OCI-LY1 (cell line): ENCODE data around the gene ICAM5.

Experiments
- H2AFZ ChIP-seq: fragments of 200-600 bp; sonication (generic), shearing (Covaris generic); 2 replicates; pipeline ENCODE4 v1.6.0; 2014; ENCODE audit warnings: antibody characterized with exemption, mild to moderate bottlenecking, low read length
- H3F3A ChIP-seq: fragments of 200-600 bp; sonication (generic), shearing (Covaris generic); 2 replicates; pipeline ENCODE4 v1.6.0; 2014; ENCODE audit warnings: mild to moderate bottlenecking, antibody characterized with exemption, low read length, moderate library complexity; ENCODE audit not compliant: insufficient read depth
- H3K27ac ChIP-seq: fragments of 200-600 bp; sonication (generic); 2 replicates; pipeline ENCODE4 v1.5.1; 2014; ENCODE audit warnings: low read length, mixed run types, mild to moderate bottlenecking, low read depth; ENCODE audit not compliant: poor library complexity, severe bottlenecking
- H3K27me3 ChIP-seq: fragments of 200-600 bp; sonication (generic); 2 replicates; pipeline ENCODE4 v1.6.0; 2014; ENCODE audit warnings: antibody characterized with exemption, mild to moderate bottlenecking, low read length, moderate library complexity; ENCODE audit not compliant: insufficient read depth
- H3K36me3 ChIP-seq: fragments of 200-600 bp; sonication (generic); 2 replicates; pipeline ENCODE4 v1.6.1; 2014; ENCODE audit warnings: mild to moderate bottlenecking, antibody characterized with exemption, low read length, moderate library complexity, mixed read lengths; ENCODE audit not compliant: insufficient read depth
- H3K4me1 ChIP-seq: fragments of 200-600 bp; sonication (generic); 2 replicates; pipeline ENCODE4 v1.5.1; 2014; ENCODE audit warnings: mild to moderate bottlenecking, low read length, moderate library complexity; ENCODE audit not compliant: insufficient read depth, severe bottlenecking
- H3K4me2 ChIP-seq: fragments of 200-600 bp; sonication (generic), shearing (Covaris generic); 2 replicates; pipeline ENCODE4 v1.6.1; 2014; ENCODE audit warnings: low read length
- H3K4me3 ChIP-seq: fragments of 200-600 bp; sonication (generic); 2 replicates; pipeline ENCODE4 v1.5.1; 2014; ENCODE audit warnings: low read length, low read depth, mild to moderate bottlenecking, mixed read lengths; ENCODE audit not compliant: poor library complexity, severe bottlenecking
- H3K79me2 ChIP-seq: fragments of 200-600 bp; shearing (Covaris generic); 2 replicates; pipeline ENCODE4 v1.6.1; 2016; ENCODE audit warnings: mixed run types, low read length, mixed read lengths; ENCODE audit not compliant: insufficient read depth
- H3K9ac ChIP-seq: fragments of 200-600 bp; sonication (generic), shearing (Covaris generic); 2 replicates; pipeline ENCODE4 v1.6.1; 2014; ENCODE audit warnings: mild to moderate bottlenecking, low read length, mixed read lengths
- H3K9me2 ChIP-seq: fragments of 200-600 bp; sonication (generic), shearing (Covaris generic); 2 replicates; pipeline ENCODE4 v1.6.1; 2014; ENCODE audit warnings: low read depth, mild to moderate bottlenecking, low read length, mixed read lengths
- H3K9me3 ChIP-seq: fragments of 200-600 bp; shearing (Covaris generic); 2 replicates; pipeline ENCODE4 v1.6.1; 2014; ENCODE audit warnings: low read length, mixed read lengths
- H4K20me1 ChIP-seq: fragments of 200-600 bp; sonication (generic), shearing (Covaris generic); 2 replicates; pipeline ENCODE4 v1.6.0; 2016; ENCODE audit warnings: mild to moderate bottlenecking, low read length; ENCODE audit not compliant: insufficient read depth
- CTCF ChIP-seq: fragments of 200-600 bp; sonication (generic), shearing (Covaris generic); IDR thresholded peaks from 2 replicates; pipeline ENCODE4 v1.5.1; 2017; ENCODE audit warnings: mild to moderate bottlenecking, antibody characterized with exemption, low read length, moderate library complexity, mixed read lengths
- EZH2 ChIP-seq: fragments of 200-600 bp; sonication (generic), shearing (Covaris generic); IDR thresholded peaks from 2 replicates; pipeline ENCODE4 v1.8.0; 2017; ENCODE audit warnings: borderline replicate concordance, mixed run types, mild to moderate bottlenecking, antibody characterized with exemption, low read length, moderate library complexity, mixed read lengths

The ICAM5 gene

GRCh38 chr19:10266706-10267105 lies 23.0 kb upstream of the ICAM5 start:
- Histone ChIP-seq H3K4me2 (no peak overlapping the region), H3K27me3 (no peaks in the 10 kb centered on the region), H3F3A (no peaks in the 10 kb centered on the region), H3K27ac (no peak overlapping the region), H3K79me2 (no peaks in the 10 kb centered on the region), H3K36me3 (no peaks in the 10 kb centered on the region), H3K4me3 (no peak overlapping the region), H3K4me1 (peaks cover 22% of the 10 kb centered on the region), H4K20me1 (no peaks in the 10 kb centered on the region), H3K9me3 (no peaks in the 10 kb centered on the region), H3K9me2 (no peaks in the 10 kb centered on the region), H3K9ac (no peak overlapping the region), H2AFZ (no peak overlapping the region)
- TF ChIP-seq CTCF: no peak
- no peak for TF ChIP-seq EZH2

DNA sequence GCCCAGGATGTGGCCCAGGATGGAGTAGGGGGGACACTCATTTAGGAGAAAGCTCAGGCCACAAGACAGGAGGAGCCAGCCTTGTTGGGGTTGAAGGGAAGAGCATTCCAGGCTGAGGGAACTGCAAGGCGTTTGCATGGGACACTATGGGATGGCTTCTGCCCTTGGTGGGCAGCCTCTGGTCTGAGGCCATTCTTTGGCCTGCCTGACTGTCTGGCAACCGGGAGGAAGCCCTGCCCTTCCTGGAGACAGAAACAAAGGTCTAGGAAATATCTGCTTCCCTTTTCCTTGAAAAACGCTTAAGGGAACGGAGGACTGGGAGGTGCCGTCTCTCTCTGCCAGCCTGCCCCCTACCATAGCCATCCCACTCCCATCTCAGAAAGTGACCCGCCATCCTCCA lies 21.7 kb upstream of the ICAM5 start:
- Histone ChIP-seq H3K79me2 (no peaks in the 10 kb centered on the region), H3K36me3 (no peaks in the 10 kb centered on the region), H3F3A (no peaks in the 10 kb centered on the region), H4K20me1 (no peaks in the 10 kb centered on the region), H3K4me2 (no peak overlapping the region), H2AFZ (no peak overlapping the region), H3K9me3 (no peaks in the 10 kb centered on the region), H3K4me1 (peaks cover 24% of the 10 kb centered on the region), H3K27me3 (no peaks in the 10 kb centered on the region), H3K9me2 (no peaks in the 10 kb centered on the region), H3K4me3 (no peak overlapping the region), H3K27ac (no peak overlapping the region), H3K9ac (no peak overlapping the region)
- no peak for TF ChIP-seq CTCF
- no peak for TF ChIP-seq EZH2

- no peaks in the 10 kb centered on the region for H3K9me2 ChIP-seq
- no peak overlapping the region for H2AFZ ChIP-seq
- H3K4me2 ChIP-seq: peak overlapping the region; percentile 74
- H3K4me3 ChIP-seq: peak overlapping the region; percentile 58
- H4K20me1 ChIP-seq: no peaks in the 10 kb centered on the region
- TF ChIP-seq EZH2 (no peak), CTCF (peak; percentile 94)
- no peak overlapping the region; the same call in 1 of the 2 replicates for H3K9ac ChIP-seq
- H3K79me2 ChIP-seq: no peaks in the 10 kb centered on the region
- no peaks in the 10 kb centered on the region for H3F3A ChIP-seq
- no peaks in the 10 kb centered on the region for H3K27me3 ChIP-seq
- peaks cover 24% of the 10 kb centered on the region for H3K4me1 ChIP-seq
- H3K9me3 ChIP-seq: no peaks in the 10 kb centered on the region
- H3K27ac ChIP-seq: no peak overlapping the region
- no peaks in the 10 kb centered on the region for H3K36me3 ChIP-seq
Measured at GRCh38 chr19:10269333-10270179, 20.2 kb upstream of the ICAM5 start.
